ENCODE data around the gene PDXK.

DNA sequence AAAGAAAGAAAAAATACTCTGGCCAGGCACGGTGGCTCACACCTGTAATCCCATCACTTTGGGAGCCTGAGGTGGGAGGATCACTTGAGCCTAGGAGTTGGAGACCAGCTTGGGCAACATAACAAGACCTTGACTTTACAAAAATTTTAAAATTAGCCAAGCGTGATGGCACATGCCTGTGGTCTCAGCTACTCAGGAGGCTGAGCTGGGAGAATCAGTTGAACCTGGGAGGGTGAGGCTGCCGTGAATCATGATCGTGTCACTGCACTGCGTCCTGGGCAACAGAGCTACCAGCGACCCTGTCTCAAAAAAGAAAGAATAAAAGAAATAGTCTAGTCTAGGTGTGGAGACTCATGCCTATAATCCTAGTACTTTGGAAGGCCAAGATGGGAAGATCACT lies 37.3 kb upstream of the PDXK start:
- TF ChIP-seq ZFP3 (CRISPR knock-in tag; IDR thresholded peaks at IDR 0.05) (no peak), POU6F1 (CRISPR knock-in tag; IDR thresholded peaks at IDR 0.05; ENCODE audit: borderline replicate concordance, low read depth) (no peak), ARNTL (CRISPR knock-in tag; IDR thresholded peaks at IDR 0.05; ENCODE audit: borderline replicate concordance, low read depth) (no peak)
- TF ChIP-seq, protein P1, sequence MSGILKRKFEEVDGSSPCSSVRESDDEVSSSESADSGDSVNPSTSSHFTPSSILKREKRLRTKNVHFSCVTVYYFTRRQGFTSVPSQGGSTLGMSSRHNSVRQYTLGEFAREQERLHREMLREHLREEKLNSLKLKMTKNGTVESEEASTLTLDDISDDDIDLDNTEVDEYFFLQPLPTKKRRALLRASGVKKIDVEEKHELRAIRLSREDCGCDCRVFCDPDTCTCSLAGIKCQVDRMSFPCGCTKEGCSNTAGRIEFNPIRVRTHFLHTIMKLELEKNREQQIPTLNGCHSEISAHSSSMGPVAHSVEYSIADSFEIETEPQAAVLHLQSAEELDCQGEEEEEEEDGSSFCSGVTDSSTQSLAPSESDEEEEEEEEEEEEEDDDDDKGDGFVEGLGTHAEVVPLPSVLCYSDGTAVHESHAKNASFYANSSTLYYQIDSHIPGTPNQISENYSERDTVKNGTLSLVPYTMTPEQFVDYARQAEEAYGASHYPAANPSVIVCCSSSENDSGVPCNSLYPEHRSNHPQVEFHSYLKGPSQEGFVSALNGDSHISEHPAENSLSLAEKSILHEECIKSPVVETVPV (CRISPR knock-in tag; IDR thresholded peaks at IDR 0.05) = no peak

Data from SK-N-SH treated with all-trans-retinoic acid at 6 μM for 48 hours (cell line).